NT2/D1 (cell line): ENCODE measurements around the gene AURKB.

Experiments used
- YY1 ChIP-seq: IDR thresholded peaks from 2 replicates; pipeline ENCODE4 v1.6.1; 2011; ENCODE audit not compliant: insufficient read length, insufficient read depth
- ZNF274 ChIP-seq: IDR thresholded peaks from 2 replicates; pipeline ENCODE4 v1.6.1; 2011; ENCODE audit warnings: mild to moderate bottlenecking, low read depth, low read length

- TF ChIP-seq ZNF274: no peak
- TF ChIP-seq YY1: no peak
Observed at GRCh38 chr17:8155231-8155995, 55.0 kb downstream of the AURKB start.
